COLO668 (cell line): ENCODE results near the gene NR3C1.

ENCODE experiments used
- DNase-seq: peaks from one replicate; lab custom pipeline; 2025; ENCODE audit not compliant: unreplicated experiment; lab: John Stamatoyannopoulos, UW

The NR3C1 gene

DNA sequence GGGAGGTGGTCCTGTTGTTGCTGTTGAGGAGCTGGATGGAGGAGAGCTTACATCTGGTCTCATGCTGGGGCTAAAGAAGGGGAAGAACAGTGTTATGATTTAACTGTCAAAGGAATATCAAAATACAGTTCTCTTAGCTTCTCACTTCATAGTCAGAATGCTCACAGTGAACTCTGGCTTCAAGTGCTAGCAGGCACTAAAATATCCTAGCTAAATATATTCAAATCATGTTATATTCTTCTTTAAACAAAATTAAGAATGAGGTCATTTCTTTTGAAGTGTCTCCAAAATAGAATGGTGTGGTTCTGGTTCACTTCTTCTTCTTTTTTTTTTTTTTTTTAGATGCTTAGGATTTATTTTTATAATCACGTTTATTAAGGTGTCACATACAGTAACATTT lies 89.4 kb downstream of the NR3C1 start:
- DNase-seq = no peak

DNA sequence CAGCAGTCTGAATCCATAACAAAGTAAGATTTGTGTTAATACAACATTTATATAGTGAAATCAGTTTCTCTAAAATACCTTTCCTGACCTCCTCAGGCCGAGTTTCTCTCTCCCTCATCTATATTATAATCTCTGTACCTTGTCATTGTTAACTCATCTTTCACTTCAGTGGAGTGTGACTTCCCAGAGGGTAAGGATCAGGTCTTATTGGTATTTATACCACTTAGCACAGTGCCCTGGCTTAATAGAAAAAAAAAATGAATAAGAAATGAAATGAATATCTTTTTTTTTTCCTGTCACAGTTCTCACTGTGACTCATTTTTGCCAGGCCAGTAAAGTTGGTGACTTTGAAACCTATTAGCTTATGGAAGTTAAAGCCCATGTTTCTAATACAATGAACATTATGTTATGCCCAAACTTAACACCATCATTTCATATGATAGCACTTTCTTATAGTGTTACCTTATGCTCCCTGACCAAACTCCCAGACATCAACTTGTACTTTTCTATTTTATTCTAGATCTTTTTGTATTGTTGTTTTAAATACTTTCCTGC lies 90.1 kb downstream of the NR3C1 start:
- no peak for DNase-seq

DNA sequence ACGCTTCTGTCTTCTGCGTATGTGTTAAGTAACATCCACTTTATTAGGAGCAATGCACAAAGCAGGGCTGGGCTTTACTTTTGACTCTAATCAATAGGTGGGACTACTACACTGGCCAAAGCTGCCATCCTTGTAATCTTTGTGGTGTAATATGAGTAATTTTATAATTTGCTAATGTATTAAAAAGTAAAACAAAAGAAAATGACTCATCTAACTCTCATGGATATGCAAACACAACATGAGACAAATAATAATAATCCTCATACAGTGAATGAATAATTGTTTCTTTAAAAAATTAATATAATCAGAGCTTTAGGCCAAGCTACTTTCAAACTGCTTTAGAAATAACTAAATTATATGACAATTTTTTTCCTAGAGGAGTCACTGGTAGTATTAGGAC lies 90.7 kb downstream of the NR3C1 start:
- DNase-seq = no peak

DNA sequence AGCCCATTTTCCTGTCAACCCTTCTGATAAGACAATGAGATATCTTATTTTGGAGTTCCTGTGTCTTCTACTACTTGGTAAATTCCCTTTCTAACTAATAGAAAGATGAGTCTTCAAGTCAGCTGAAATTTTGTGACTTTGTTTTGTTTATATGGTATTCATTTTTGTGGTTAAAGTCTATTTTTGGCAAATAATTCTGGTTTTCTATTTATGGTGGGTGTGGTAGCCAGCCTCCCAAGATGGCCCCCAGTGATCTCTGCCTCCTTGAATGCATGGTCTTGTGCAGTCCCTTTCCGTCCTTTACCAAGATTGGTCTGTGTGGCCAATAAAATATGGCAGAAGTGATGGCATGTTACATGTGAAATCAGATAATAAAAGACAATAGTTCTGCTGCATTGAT lies 91.5 kb downstream of the NR3C1 start:
- no peak for DNase-seq

DNA sequence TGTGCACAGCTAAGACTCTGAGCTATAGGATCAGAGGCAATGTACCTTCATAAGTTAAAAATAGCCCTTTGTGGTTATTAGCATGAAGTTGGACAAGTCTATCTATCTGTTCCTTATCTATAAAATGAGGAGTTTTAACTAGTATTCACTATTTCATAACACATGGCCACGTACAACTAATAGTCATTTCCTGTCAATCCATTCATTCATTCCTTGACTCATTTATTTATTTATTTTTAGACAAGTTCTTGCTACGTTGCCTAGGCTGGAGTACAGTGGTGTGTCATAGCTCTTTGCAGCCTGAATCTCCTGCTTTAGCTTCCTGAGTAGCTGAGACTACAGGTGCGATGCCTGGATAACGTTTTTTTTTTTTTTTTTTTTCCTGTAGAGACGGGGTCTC lies 92.1 kb downstream of the NR3C1 start:
- DNase-seq = no peak

DNA sequence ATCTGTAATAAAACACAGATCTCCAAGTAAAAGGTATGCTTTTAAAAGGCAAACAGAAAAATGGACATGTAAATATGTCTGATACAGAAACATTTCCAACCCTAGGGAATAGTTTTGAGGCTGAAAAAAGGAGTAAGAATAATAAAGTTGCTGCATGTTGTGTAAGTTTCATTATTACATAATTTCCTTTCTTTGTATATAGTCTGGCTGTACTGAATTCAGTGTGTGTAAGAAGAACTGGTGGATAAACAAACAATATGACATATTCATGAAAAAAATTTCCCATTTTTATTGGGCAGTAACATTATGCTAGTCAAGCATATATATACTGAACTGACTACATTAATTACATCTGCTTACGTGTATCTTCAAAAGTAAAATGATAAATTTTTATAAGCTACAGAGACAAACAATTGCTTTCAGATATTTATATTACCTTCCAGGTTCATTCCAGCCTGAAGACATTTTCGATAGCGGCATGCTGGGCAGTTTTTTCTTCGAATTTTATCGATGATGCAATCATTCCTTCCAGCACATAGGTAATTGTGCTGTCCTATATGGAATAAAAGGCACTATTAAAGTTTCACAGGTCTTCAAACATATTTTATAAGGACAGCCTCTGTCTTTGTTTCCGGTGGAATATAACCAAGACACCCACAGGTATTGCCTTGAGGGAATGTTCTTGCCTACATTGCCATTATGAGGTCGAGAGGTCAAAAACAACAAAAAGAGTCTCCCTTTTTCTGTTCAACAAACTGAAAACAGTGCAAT lies 93.6 kb downstream of the NR3C1 start:
- no peak for DNase-seq

DNA sequence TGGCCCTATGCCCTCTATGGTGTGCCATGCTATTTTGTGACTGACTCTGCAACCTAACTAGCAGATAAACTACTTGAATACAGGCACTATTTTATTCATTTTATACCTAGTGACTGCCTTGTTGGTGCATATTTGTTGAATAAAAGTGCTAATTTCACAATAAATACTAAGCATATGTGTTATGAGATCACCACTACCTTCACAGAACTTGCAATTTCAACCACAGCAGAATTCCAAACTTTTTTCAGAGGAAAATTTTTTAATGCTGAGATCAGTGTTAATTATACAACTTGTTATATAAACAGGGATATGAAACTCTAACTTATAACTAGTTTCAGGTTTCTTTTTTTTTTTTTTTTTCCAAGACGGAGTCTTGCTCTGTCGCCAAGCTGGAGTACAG lies 94.8 kb downstream of the NR3C1 start:
- DNase-seq = no peak

DNA sequence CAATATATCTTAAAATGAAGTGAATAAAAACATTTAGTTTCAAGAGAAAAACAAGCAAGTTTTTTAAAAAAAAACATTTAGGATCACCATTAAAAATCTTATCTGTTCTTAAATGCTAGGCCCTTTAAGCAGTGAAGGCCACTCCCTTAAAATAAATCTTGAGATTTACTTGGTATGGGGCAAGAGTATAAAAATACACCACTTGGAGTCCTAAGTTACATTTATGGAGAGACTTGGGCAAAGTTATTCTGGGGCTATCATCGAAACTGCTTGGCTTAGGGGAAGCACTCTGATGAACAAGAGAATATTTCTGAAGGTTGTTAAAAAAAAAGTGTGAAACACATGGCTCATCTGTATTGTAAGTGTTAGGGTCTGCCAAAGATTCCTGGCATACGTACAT lies 97.4 kb downstream of the NR3C1 start:
- no peak for DNase-seq

DNA sequence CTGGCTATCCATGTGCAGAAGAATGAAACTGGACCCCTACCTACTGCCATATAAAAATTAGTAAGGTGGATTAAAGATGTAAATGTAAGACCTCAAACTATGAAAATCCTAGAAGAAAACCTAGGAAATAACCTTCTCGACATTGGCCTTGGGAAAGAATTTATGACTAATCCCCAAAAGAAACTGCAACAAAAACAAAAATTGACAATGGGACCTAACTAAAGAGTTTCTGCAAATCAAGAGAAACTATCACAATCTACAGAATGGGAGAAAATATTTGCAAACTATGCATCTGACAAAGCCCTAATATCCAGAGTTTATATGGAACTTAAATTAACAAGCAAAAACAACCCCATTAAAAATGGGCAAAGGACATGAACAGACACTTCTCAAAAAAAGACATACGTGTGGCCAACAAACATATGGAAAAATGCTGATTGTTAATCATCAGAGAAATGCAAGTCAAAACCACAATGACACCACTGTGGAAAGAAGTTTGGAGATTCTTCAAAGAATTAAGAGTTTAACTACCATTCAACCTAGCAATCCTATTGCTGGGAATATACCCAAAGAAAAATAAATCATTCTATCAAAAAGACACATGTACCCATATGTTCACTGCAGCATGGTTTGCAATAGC lies 98.5 kb downstream of the NR3C1 start:
- no peak for DNase-seq

DNA sequence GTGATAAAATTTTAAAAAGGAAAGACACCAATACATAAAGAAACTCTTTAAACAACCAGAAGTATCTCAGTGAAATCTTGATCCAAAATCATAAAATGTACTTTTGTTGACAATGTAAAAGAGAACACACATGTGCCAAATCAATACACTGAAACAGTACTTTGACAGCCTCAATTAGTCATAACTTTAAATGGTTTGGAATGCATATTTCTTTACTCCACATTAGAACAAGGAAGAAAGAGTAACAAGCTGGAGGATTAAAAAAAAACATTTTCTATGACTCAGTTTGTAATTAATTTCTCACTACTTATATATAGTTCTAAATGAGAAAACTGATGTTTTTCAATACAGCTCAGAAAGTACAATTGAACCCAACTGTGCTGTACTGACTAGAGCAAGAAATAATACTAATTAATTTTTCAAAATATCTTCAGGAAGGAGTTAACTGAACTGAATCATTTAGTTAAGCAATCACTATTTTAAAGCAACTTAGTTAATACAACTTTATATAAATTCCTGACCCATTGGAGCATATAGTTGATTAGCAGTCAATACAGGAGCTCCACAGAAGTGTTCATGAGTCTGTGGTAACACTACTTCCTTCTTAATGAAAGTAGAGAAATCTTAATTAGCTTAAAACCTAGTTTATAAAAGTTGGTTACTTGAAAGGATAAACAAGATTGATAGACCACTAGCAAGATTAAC lies 101.0 kb downstream of the NR3C1 start:
- no peak for DNase-seq

DNA sequence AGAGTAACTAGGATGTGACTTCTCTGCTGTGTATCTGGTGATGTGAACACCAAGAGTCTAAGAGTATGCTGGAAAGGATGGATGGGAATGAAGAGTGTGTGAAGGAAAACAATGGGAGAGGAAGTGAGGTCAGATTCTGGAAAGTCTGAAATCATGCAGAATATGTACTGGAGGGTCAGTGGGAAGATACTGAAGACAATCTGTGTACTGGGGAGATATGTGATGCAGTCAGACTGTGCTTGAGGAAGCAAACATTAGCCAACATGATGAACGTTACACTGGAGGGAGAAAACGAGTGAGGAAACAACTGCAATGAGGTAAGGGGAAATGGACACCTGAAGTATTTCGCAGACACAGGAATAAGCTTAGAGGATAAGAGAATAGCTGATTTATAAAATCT lies 105.7 kb downstream of the NR3C1 start:
- no peak for DNase-seq

DNA sequence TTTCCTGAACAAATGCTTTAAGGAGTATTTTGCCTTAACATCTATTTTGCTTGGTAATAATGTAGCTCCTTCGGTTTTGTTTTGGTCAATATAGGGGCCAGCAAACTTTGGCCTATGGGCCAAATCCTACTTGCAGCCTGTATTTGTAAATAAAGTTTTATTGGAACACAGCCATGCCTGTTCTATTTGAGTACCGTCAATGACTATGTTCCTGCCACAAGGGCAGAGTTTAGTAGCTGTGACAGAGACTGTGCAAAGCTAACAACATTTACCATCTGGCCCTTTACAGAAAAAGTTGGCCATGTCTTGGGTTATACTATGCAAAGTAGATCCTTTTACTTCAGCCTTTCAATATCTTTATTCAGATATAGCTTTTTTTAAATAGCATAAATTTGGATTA lies 113.4 kb downstream of the NR3C1 start:
- DNase-seq = no peak

DNA sequence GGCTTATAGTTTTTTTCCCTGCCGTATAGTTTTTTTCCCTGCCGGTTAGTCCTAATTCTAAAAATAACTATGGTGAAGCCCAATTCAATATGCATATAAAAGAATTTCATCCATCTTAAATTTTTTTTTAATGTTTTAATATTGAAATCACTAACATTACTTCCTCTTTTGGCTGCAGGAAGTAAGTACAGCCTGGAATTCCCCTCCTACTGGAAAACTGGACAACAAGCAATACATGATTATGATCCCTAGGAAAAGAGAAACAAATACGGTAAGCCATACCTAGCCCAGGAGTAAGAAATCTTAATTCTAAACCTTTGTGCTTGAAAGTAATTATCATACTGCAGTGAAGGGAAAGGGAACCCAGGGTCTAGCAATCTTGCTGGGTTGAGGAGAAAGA lies 119.0 kb downstream of the NR3C1 start:
- no peak for DNase-seq

DNA sequence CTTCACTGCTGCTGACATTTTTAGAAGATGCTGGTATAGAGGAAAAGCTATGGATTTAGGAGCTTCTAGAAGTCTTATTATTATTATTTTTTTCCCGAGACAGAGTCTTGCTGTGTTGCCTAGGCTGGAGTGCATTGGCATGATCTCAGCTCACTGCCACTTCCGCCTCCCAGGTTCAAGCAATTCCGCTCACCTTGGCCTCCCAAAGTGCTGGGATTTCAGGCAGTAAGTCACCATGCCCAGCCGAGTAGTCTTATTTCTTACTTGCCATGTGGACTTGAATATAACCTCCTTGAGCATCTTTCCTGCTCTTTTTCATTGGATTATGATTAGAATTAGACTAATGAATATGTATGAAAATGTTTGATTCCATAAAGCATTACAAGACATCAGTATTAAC lies 119.5 kb downstream of the NR3C1 start:
- no peak for DNase-seq

DNA sequence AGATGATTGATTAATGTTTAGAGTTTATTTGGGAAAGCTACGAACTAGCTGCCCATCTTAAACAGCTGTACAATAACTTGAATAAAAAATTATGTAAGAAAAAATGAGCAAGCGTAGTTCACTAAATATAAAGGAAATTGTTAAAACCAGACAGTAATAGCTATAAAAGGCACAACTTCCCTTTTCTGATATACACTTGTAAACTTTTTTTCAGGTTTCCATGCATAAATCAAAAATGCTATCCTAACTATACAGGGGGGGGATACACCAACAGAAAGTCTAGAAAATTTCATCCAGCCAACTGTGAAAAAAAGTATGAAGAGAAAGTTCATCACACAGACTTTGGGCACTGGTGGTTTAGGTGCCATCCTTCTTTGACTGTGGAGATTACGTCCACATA lies 122.3 kb downstream of the NR3C1 start:
- DNase-seq = no peak

DNA sequence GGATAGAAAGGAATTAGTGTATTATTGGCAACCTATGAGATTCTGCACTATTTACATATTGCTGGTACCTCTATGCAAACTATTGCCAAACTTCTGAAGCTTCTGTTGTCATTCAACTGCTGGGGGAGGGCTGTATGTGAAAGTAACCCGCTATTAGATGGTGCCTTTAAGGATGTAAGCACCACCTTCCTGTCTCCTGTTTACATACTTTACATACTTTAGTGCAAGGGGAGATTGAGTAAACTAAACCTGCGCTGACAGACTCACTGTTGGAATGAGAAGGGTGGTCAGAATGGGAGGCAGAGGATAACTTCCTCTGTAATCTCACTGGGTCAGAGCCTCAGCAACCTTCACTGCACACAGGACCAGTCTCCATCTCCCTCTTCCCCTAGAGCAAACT lies 123.8 kb downstream of the NR3C1 start:
- no peak for DNase-seq

DNA sequence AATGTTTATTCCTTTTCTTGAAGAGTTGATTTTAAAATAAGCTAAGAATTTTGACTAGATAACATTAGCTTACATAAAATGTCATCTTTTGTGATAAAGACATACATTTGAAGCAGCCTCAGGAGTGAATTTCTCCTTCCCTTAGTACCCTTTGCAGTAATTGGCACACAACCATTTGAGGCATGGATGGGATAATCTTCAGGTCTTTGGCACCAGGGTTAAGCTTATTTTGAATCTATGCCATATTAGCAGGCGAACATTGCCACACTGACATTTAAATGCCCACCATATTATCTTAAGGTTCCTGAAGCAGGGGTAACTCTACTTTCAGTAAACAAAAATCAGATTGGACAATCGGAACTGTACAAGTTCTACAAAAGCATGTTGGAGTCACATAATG lies 126.0 kb downstream of the NR3C1 start:
- DNase-seq = no peak

DNA sequence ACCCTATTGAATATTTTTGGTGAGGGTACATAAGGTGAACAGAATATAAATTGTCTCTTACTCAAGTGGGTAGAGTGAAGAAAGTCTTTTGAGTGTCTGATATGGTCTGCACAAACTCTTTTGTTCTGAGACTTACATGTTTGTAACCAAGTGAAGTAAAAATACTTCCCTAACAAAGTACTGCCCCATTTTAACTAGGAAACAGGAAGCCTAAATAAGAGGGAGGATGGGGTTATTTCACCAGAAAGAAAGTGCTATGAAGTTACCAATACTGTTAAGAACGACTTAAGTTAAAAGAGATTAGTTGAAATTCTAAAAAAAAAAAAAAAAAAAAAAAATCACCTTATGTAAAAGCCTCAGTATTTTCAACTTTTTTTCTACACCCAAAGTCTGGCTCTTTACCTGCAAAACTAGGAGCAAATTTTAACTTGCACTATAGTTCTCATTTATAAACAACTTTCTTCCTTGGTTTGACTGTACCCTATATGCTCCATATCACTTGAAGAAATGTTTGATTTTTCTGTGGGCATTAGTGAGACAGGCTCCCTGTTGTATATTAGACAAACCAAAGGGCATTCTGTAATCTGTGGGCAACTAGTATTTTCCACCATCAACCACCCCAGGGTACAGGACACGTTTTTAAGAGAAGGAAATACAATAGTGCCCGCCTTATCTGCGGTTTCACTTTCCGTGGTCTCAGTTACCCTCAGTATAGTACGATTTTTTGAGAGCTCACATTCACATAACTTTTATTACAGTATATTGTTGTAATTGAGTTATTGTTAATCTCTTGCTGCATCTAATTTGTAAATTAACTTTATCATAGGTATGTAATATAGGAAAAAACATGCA lies 127.7 kb downstream of the NR3C1 start:
- DNase-seq = no peak

DNA sequence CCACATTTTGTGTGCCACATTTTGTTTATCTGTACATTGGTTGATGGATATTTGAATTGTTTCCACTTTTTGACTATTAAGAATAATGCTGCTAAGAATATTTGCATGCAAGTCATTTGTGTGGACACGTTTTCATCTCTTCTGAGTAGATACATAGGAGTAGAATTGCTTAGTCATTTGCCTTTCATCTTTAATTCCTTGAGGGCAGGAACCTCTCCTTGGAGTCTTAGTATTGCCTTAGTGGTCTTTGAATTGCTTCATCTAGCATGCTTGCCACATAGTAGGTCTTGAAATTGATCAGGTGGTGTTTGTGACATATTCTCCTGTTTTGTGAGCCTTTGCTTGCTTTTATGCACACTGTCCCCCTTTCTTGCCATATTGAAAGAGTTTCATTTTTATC lies 128.5 kb downstream of the NR3C1 start:
- no peak for DNase-seq

DNA sequence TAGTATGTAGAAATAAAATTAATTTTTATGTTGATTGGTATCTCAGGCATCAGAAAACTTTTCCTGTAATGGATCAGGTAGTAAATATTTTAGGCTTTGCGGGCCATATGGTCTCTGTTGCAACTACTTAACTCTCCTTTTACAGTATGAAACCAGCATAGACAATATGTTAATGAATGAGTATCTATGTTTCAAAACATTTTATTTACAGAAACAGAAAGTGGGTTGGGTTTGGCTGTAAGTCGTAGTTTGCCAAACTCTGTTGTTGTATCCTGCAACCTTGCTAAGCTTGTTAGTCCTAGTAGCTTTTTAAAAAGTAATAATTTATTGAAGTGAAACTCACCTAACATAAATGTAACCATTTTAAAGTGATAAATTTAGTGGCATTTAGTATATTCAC lies 132.1 kb downstream of the NR3C1 start:
- no peak for DNase-seq

DNA sequence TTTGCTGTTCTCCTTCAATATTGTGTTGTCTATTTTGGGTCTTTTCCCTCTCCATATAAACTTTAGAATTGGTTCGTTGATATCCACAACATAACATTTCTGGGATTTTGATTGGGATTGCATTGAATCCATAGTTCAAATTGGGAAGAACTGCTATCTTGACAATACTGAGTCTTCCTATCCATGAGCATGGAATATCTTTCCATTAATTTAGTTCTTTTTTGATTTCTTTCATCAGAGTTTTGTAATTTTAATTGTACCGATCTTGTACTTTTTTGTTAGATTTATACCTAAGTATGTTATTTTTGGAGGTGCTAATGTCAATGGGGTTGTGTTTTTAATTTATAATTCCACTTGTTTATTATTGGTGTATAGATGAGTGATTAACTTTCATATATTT lies 135.1 kb downstream of the NR3C1 start:
- no peak for DNase-seq
